HPDE6-E6E7 (cell line): ENCODE results near the gene PCGF1.
"Not testable (repeated sequence)": the region's sequence is repeated elsewhere in the genome, so short reads cannot be mapped to it uniquely, and the experiment has no call there.

ENCODE experiments used
- DNase-seq: peaks from one replicate; pipeline ENCODE4 v3.0.0; 2011; ENCODE audit warnings: missing footprints; ENCODE audit errors: extremely low spot score

PCGF1 gene

DNA sequence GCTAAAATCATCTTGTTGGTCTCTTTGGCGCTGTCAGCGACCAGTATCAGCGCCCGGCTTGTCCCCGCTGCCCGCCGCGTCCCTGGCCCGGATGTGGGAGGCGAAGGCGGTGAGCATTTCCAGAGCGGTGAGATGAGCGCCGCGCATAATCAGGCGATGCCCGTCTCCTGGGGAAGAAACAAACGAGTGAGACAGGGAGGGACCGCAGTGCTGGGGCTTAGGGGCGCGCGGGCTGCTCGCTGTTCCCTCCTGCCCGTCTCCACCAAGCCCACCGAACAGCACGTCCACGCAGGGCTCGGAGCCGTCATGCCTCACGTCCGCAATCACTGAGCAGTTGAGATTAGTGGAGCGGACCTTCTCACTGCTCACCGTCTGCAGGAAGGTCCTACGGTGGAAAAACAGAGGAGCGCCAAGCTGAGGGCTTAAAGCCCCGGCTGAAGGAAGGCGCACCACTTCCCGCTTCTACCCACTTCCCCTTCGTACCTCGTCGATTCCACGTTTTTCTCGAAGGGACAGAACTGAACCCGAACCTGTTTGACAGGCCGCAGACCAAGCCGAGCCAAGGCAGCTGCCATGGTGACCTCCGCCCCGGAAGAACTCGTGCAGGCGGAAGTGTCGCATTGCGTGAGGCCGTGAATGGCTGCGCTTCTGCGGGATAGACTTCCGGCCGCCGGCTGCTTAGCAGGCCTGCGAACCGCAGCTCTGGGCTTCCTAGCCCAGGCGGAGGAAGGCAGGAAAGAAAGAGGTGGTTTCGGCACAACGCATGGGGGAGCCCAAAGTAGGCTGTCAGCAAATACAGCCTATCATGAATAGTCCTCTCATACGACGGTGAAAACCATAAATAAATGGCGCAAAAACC lies 35.2 kb downstream of the PCGF1 start, which contains the start of gene MRPL53:
Gene MRPL53, minus strand, starts transcription at position 595 of the 859 bp plus-strand sequence. Its CDS starts 20 bp downstream, at position 575.
- DNase-seq = no peak

DNA sequence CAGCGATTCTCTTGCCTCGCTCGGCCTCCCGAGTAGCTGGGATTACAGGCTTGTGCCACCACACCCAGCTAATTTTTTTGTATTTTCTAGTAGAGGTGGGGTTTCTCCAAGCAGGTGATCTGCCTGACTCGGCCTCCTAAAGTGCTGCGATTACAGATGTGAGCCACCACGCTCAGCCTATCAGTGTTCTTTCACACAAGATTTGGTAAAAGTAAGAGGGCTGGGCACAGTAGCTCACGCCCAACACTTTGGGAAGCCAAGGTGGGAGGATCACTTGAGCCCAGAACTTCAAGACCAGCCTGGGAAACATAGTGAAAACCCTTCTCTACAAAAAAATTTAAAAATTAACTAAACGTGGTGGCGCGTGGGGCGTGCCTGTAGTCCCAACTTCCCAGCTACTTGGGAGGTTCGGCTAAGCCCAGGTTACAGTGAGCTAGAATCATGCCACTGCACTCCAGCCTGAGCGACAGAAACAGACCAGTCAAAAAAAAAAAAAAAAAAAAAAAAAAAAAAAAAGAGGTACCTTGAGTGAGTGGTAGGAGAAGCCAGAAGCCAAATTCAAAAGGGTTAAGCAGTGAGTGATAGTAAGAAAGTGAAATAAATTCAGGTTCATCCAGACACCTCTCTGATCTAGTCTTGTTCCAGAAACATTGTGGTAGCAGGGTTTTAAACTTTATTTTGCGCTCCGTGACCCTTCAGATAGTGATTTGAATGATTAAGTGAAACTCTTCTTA lies 36.0 kb downstream of the PCGF1 start:
- DNase-seq = no peak

DNA sequence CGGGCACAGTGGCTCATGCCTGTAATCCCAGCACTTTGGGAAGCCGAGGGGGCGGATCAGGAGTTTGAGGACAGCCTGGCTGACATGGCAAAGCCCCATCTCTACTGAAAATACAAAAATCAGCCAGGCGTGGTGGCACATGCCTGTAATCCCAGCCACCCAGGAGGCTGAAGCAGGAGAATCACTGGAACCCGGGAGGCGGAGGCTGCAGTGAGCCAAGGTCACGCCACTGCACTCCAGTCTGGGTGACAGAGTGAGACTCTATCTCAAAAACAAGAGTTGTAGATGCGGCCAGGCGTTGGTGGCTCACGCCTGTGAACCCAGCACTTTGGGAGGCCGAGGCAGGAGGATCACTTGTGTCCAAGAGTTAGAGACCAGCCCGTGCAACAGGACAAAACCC lies 36.8 kb downstream of the PCGF1 start:
- DNase-seq = not testable (repeated sequence)

DNA sequence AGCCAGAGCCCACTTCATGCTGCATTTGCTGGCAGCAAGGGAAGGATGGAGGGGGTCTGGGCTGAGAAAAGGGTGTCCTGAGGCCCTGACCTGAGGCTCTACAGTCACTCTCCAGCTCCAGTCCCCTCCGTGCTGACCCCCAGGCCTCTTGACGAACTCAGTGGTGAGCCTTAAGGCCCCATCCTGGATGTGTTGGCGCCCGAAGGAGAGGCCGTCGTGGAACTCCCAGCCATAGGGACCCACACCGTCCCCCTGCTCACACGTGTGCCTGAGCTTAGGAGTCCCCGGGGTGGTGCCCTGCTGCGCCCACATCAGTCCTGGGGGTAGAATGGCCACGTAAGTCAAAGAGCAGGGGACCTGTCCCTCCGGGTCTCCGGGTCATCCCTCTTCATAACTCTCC lies 43.1 kb downstream of the PCGF1 start:
- no peak for DNase-seq

DNA sequence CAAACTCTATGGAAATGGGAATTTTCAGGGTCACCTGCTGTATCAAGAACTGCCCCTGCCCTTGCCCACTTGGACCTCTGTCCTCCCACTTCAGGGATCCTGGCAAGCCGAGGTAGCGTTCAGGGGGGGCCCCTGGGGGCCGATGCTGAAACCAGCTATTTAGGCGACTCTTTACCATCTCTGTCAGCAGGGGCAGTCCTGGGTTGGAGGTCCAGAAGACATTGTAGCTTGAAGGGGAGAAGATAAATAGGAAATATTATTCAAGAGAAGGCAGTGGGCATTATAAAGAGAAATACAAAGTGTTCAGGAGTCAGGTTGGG lies 44.7 kb downstream of the PCGF1 start:
- DNase-seq = no peak

DNA sequence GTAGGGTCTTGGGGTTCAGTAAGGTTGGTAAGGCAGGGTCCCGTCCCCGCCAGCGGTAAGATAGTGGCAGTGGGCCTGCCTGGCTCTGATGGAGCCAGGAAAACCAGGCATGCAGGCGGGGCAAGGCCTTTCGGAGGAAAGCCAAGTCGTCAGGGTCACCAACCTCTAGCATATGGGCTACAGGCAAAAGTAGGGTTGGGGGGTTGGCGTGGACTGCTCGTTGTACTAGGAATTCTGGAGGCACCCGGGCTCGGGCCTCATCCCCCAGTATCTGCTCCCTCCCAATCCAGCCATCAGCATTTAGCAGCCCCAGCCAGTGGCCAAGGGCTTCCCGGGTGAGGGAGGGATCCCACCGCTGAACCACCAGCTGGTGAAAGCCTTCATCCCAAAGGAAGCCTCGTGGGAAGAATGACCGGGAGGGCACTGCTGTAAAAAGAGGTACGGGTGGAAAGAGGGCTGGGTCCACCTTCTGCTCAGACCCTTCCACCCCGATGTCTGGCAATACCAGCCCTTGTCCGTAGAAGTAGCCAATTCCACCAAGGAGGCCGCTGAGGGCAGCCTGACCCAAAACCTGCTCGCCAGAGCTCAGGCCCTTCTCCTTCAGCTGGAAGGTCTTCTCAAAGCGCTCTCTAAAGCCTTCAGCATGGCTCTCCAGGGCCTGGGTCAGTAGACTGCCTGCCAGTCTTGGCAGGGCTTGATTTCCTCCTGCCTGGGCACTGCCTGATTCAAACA lies 45.3 kb downstream of the PCGF1 start:
- DNase-seq = no peak

DNA sequence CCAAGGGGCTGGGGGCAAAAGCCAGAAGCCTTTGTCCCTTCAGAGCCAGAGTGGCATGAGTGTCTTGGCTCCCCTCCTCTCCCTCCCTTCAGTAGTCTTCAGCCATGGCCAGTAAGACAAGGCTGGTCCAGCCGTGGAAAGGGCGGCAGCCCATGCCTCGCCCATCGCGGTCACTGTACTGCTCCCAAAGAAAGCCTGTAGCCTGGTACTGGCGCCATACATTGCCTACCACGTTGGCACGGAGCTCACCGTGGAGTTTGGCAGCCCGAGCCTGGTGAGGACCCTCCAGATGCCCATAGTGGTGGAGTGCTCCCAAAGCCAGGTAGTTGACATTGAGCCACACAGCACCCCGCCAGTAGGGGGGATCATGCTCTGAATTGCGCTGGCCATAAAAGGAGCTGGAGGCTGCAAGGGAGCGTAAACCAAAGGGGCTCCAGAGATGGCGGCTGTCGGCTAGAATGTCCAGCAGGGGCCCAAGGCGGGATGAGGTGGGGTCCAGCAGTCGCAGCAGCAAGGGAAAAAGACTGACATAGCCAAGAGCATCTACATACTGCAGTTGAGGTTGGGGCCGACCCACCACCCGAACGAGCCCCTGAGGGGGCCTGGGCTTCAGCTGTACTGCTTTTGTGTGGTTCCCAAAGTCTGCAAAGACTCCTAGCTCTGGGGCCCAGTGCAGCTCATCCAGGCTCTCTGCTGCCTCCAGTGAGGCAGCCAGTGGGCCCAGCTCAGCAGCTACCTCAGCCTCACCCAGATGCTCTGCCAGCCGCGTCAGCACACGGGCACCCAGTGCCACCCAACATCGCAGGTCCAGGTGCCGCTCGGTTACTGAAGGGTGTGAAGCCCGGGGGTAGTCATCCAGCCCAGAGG lies 46.1 kb downstream of the PCGF1 start:
- no peak for DNase-seq

DNA sequence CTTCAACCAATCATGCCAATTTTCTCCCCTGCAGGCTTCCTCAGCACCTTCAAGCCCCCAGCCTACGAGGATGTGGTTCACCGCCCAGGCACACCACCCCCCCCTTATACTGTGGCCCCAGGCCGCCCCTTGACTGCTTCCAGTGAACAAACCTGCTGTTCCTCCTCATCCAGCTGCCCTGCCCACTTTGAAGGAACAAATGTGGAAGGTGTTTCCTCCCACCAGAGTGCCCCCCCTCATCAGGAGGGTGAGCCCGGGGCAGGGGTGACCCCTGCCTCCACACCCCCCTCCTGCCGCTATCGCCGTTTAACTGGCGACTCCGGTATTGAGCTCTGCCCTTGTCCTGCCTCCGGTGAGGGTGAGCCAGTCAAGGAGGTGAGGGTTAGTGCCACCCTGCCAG lies 47.3 kb downstream of the PCGF1 start:
- DNase-seq = not testable (repeated sequence)

DNA sequence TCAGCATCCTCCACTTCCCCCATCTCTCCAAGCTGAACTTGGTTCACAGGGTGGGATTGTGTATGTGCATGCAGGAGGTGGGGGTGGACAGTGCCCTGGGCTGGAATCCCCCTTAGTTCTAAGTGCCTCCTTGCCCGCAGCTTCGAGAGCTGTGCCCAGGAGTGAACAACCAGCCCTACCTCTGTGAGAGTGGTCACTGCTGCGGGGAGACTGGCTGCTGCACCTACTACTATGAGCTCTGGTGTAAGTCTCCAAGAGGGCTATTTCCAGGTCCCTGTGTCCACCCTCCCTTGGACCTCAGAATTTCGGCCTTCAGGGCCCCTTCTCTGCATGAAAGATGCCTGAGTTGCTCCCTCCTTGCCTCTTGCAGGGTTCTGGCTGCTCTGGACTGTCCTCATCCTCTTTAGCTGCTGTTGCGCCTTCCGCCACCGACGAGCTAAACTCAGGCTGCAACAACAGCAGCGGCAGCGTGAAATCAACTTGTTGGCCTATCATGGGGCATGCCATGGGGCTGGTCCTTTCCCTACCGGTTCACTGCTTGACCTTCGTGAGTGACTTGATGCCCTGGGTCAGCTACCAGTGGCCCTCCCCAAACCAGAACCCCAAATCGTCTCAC lies 47.9 kb downstream of the PCGF1 start:
- not testable (repeated sequence) for DNase-seq

DNA sequence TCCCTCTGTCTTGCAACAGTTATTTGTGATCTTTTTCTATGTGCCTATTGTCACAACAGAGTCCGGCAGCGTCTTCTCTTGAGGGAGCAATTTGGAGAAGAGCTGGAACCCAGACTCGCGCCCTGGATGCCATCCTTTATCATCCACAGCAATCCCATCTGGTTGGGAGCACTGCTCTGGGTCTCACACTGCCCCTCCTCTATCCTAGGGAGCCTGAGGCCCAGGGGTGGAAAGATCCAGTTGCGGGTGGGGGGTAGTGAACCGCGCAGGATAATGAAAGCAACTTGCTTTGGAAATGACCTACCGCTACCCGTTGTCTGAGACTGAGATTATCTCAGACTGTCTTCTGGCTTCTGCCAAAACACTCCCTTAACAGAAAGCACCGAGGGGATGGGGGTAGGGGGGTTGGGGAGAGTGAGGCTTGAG lies 48.5 kb downstream of the PCGF1 start:
- DNase-seq = no peak

DNA sequence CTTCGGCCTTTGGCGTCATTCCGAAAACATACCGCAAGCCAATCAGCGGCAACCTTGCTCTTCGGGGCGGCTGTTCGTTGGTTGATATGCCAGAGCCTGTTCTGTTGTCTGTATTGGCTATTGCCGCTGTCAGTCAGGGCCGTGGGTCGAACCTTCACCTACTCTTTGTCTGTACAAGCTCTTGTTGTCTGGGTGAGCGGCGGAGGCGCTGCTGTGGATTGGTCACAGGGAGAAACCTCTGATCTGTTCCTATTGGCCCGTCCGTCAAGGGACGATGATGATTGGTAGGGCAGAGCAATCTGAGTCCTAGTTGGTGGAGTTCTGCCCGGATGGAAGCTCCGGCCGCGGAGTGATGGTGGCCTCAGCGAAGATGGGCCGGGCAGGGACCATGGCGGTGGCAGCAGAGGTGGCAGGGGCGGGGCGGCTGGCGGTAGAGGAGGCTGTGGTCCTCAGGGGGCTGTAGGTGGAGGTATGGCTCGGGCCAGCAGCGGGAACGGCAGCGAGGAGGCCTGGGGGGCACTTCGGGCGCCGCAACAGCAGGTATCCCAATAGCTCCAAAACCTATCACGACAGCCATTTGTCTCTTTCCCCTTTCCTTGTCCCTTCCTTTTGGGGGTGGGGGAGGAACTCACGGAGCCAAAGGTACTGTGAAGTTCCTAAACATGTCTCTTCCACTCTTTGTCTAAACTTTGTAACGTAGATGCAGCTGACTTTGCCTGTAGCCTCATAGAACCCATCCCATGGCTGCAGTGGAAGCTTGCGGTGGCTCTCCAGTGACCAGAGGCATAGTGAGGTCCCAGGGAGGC lies 49.2 kb downstream of the PCGF1 start, which contains the start of gene WBP1:
Gene WBP1, plus strand, starts transcription at position 307 of the 806 bp plus-strand sequence. Its CDS starts 165 bp downstream, at position 472.
- peak; percentile 98 for DNase-seq

DNA sequence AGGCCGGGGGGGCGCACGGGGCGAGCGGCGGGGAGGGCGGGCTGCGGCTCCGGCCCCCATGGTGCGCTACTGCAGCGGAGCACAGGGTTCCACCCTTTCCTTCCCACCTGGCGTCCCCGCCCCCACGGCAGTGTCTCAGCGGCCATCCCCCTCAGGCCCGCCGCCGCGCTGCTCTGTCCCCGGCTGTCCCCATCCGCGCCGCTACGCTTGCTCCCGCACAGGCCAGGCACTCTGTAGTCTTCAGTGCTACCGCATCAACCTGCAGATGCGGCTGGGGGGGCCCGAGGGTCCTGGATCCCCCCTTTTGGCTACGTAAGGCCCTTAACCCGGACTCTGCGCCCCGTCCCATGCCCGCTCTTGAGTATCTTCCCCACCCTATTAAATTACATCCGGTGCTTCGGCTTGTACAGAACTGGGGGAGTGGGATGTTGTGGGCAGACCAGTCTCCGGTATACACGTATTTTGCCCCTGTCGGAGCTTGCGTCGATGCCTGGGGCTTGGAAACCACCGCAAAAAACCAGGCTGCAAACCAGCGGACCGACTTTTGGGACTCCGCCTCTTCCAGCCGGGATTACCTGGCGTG lies 49.9 kb downstream of the PCGF1 start:
- DNase-seq = no peak

DNA sequence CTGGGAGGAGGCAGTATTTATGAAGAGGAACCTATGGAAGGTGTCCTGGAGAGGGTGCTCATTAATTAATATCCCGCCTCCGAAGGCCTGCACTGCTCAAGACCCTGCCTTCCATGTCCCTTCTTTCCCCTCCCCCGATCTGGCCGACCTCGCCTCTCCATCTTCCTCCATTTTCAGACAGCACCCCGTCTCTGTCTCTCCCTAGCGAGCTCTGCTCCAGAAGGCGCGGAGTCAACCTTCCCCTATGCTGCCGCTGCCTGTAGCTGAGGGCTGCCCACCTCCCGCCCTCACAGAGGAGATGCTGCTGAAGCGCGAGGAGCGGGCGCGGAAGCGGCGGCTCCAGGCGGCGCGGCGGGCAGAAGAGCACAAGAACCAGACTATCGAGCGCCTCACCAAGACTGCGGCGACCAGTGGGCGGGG lies 50.4 kb downstream of the PCGF1 start:
- no peak for DNase-seq
